Measurements from ENCODE around the gene PDE6B. TPM values are rescaled to one million over a fixed set of nuclear protein-coding genes. Genes with fewer than 3 reads are reported as not detected.

Gene PDE6B
- total and polyA plus RNA-seq, 2 experiments from 2014 or later, result 3.4 to 5.0 TPM

GRCh38 chr4:675980-676870 lies 50.9 kb downstream of the PDE6B start:
- Histone ChIP-seq H3K9me2 (ENCODE audit: insufficient read depth) (no peaks in the 10 kb centered on the region), H3K4me3 (no peak overlapping the region), H4K20me1 (replicated peaks; ENCODE audit: insufficient read depth) (no peaks in the 10 kb centered on the region; the same call in 1 of the 2 replicates), H3F3A (replicated peaks; ENCODE audit: low read depth) (peaks cover 13% of the 10 kb centered on the region), H3K27ac (ENCODE audit: low read depth) (no peak overlapping the region), H3K4me2 (no peak overlapping the region), H3K36me3 (ENCODE audit: insufficient read depth) (peaks cover 20% of the 10 kb centered on the region), H3K4me1 (ENCODE audit: insufficient read depth) (peaks cover 6% of the 10 kb centered on the region), H3K79me2 (replicated peaks; ENCODE audit: insufficient read depth) (peaks cover 12% of the 10 kb centered on the region), H3K27me3 (ENCODE audit: insufficient read depth) (no peaks in the 10 kb centered on the region), H2AFZ (no peak overlapping the region)
- no peak for ATAC-seq
- DNase-seq (ENCODE audit: low spot score), result no peak
- Mint-ChIP-seq H3K4me1 (peaks cover 9% of the 10 kb centered on the region), H3K9me3 (peaks cover 3% of the 10 kb centered on the region; the same call in 1 of the 3 replicates), H3K27ac (no peak overlapping the region), H3K4me3 (peak overlapping the region; percentile 93; the same call in 2 of the 3 replicates), H3K36me3 (ENCODE audit: low read depth) (peaks cover 25% of the 10 kb centered on the region), H3K27me3 (ENCODE audit: insufficient read depth, low read depth, poor library complexity) (peaks cover 19% of the 10 kb centered on the region)
- TF ChIP-seq JUNB (IDR thresholded peaks at IDR 0.05; ENCODE audit: unreplicated experiment) (no peak), ZNF331 (CRISPR knock-in tag; IDR thresholded peaks at IDR 0.05; ENCODE audit: low read depth) (no peak), EZH2 (IDR thresholded peaks at IDR 0.05; ENCODE audit: low read depth, unreplicated experiment) (no peak), NANOG (IDR thresholded peaks at IDR 0.05; ENCODE audit: borderline replicate concordance) (no peak)
- TF ChIP-seq, protein P1, sequence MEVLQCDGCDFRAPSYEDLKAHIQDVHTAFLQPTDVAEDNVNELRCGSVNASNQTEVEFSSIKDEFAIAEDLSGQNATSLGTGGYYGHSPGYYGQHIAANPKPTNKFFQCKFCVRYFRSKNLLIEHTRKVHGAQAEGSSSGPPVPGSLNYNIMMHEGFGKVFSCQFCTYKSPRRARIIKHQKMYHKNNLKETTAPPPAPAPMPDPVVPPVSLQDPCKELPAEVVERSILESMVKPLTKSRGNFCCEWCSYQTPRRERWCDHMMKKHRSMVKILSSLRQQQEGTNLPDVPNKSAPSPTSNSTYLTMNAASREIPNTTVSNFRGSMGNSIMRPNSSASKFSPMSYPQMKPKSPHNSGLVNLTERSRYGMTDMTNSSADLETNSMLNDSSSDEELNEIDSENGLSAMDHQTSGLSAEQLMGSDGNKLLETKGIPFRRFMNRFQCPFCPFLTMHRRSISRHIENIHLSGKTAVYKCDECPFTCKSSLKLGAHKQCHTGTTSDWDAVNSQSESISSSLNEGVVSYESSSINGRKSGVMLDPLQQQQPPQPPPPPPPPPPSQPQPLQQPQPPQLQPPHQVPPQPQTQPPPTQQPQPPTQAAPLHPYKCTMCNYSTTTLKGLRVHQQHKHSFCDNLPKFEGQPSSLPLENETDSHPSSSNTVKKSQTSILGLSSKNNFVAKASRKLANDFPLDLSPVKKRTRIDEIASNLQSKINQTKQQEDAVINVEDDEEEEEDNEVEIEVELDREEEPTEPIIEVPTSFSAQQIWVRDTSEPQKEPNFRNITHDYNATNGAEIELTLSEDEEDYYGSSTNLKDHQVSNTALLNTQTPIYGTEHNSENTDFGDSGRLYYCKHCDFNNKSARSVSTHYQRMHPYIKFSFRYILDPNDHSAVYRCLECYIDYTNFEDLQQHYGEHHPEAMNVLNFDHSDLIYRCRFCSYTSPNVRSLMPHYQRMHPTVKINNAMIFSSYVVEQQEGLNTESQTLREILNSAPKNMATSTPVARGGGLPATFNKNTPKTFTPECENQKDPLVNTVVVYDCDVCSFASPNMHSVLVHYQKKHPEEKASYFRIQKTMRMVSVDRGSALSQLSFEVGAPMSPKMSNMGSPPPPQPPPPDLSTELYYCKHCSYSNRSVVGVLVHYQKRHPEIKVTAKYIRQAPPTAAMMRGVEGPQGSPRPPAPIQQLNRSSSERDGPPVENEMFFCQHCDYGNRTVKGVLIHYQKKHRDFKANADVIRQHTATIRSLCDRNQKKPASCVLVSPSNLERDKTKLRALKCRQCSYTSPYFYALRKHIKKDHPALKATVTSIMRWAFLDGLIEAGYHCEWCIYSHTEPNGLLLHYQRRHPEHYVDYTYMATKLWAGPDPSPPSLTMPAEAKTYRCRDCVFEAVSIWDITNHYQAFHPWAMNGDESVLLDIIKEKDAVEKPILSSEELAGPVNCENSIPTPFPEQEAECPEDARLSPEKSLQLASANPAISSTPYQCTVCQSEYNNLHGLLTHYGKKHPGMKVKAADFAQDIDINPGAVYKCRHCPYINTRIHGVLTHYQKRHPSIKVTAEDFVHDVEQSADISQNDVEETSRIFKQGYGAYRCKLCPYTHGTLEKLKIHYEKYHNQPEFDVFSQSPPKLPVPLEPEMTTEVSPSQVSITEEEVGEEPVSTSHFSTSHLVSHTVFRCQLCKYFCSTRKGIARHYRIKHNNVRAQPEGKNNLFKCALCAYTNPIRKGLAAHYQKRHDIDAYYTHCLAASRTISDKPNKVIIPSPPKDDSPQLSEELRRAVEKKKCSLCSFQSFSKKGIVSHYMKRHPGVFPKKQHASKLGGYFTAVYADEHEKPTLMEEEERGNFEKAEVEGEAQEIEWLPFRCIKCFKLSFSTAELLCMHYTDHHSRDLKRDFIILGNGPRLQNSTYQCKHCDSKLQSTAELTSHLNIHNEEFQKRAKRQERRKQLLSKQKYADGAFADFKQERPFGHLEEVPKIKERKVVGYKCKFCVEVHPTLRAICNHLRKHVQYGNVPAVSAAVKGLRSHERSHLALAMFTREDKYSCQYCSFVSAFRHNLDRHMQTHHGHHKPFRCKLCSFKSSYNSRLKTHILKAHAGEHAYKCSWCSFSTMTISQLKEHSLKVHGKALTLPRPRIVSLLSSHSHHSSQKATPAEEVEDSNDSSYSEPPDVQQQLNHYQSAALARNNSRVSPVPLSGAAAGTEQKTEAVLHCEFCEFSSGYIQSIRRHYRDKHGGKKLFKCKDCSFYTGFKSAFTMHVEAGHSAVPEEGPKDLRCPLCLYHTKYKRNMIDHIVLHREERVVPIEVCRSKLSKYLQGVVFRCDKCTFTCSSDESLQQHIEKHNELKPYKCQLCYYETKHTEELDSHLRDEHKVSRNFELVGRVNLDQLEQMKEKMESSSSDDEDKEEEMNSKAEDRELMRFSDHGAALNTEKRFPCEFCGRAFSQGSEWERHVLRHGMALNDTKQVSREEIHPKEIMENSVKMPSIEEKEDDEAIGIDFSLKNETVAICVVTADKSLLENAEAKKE (CRISPR knock-in tag; IDR thresholded peaks at IDR 0.05), result no peak

Data from GM23338 (cell line).